Suppressor macrophage treated with lipopolysaccharide for 1 hour (primary cell): Measurements from ENCODE around the gene RBMS1.
"Not testable (repeated sequence)": the region's sequence is repeated elsewhere in the genome, so short reads cannot be mapped to it uniquely, and the experiment has no call there.

Source experiments
- DNase-seq, 3 donors: peaks; one replicate each; pipeline ENCODE4 v3.0.0-alpha.2; 2020 to 2022

RBMS1 gene

GRCh38 chr2:160467086-160467485 lies 26.5 kb downstream of the RBMS1 start:
- no peak for DNase-seq

- no peak for DNase-seq
Observed at GRCh38 chr2:160465406-160465805, 28.2 kb downstream of the RBMS1 start.

GRCh38 chr2:160465002-160465401 lies 28.6 kb downstream of the RBMS1 start:
- peak in 2 of 3 donors; percentile 20 to 36 for DNase-seq

GRCh38 chr2:160464017-160464416 lies 29.6 kb downstream of the RBMS1 start:
- DNase-seq, result no peak

- no peak for DNase-seq
Observed at GRCh38 chr2:160463245-160463644, 30.4 kb downstream of the RBMS1 start.

- DNase-seq, result no peak
Observed at GRCh38 chr2:160460333-160460731, 33.3 kb downstream of the RBMS1 start.

- DNase-seq, result no peak
Observed at GRCh38 chr2:160459538-160460332, 33.9 kb downstream of the RBMS1 start.

- DNase-seq, result no peak
Observed at GRCh38 chr2:160458718-160459453, 34.7 kb downstream of the RBMS1 start.

GRCh38 chr2:160457588-160457987 lies 36.0 kb downstream of the RBMS1 start:
- DNase-seq, result no peak

- no peak for DNase-seq
Observed at GRCh38 chr2:160454070-160454797, 39.4 kb downstream of the RBMS1 start.

- DNase-seq, result no peak
Observed at GRCh38 chr2:160453111-160453820, 40.3 kb downstream of the RBMS1 start.

GRCh38 chr2:160450486-160450885 lies 43.1 kb downstream of the RBMS1 start:
- no peak for DNase-seq

GRCh38 chr2:160448821-160449220 lies 44.8 kb downstream of the RBMS1 start:
- DNase-seq, result not testable (repeated sequence)

- DNase-seq, result no peak
Observed at GRCh38 chr2:160445673-160446072, 47.9 kb downstream of the RBMS1 start.

- DNase-seq, result no peak
Observed at GRCh38 chr2:160442603-160443002, 51.0 kb downstream of the RBMS1 start.

GRCh38 chr2:160440888-160441287 lies 52.7 kb downstream of the RBMS1 start:
- peak in 1 of 3 donors; percentile 40 for DNase-seq

GRCh38 chr2:160439038-160439437 lies 54.6 kb downstream of the RBMS1 start:
- DNase-seq, result not testable (repeated sequence)

- DNase-seq, result no peak
Observed at GRCh38 chr2:160437273-160437672, 56.3 kb downstream of the RBMS1 start.

GRCh38 chr2:160434254-160434948 lies 59.2 kb downstream of the RBMS1 start:
- DNase-seq, result no peak

- DNase-seq, result peak in 2 of 3 donors; percentile 39 to 44
Observed at GRCh38 chr2:160433466-160434140, 60.0 kb downstream of the RBMS1 start.

- no peak for DNase-seq
Observed at GRCh38 chr2:160432633-160433032, 61.0 kb downstream of the RBMS1 start.

GRCh38 chr2:160431441-160431840 lies 62.2 kb downstream of the RBMS1 start:
- DNase-seq, result peak in 1 of 3 donors; percentile 70
